Psoas muscle (tissue), 8 donors: ENCODE results near the gene PAF1. TPM values are rescaled to one million over a fixed set of nuclear protein-coding genes. Genes with fewer than 3 reads are reported as not detected.

ENCODE experiments used
- ATAC-seq, 4 donors: fragments of 200-7000 bp; cut with Tn5 transposase; one replicate each; pipeline ENCODE4 v1.9.1; 2020; ENCODE audit warnings: moderate library complexity in 3 of 4, mild to moderate bottlenecking in 2 of 4
- DNase-seq, 2 donors: peaks; one replicate each; pipeline ENCODE4 v3.0.0-alpha.2; 2020
- H3K27ac ChIP-seq: fragments of 200-600 bp; one replicate; pipeline ENCODE4 v1.8.0; 2022
- H3K27me3 ChIP-seq, 3 donors: fragments of 200-600 bp in 1 of 3; one replicate each; pipeline versions ENCODE4 v1.6.1 to v1.8.0; 2013 to 2022; ENCODE audit warnings: low read length in 2 of 3, mild to moderate bottlenecking in 2 of 3, moderate library complexity in 1 of 3; ENCODE audit not compliant: insufficient read depth in 3 of 3
- H3K36me3 ChIP-seq, 2 donors: fragments of 200-600 bp in 1 of 2; one replicate each; pipeline versions ENCODE4 v1.6.1 to v1.8.0; 2013 to 2022; ENCODE audit warnings: low read depth in 1 of 2, mild to moderate bottlenecking in 1 of 2, moderate library complexity in 1 of 2; ENCODE audit not compliant: insufficient read depth in 1 of 2
- H3K4me1 ChIP-seq: fragments of 200-600 bp; one replicate; pipeline ENCODE4 v1.8.0; 2022
- H3K4me3 ChIP-seq: fragments of 200-600 bp; one replicate; pipeline ENCODE4 v1.8.0; 2022; ENCODE audit warnings: mild to moderate bottlenecking
- H3K9me3 ChIP-seq: fragments of 200-600 bp; one replicate; pipeline ENCODE4 v1.8.0; 2022
- CTCF ChIP-seq: fragments of 200-600 bp; IDR thresholded peaks from one replicate; pipeline ENCODE4 v1.8.0; 2022; ENCODE audit warnings: antibody characterized with exemption
- WGBS, 3 donors: extraction: QIAGEN DNeasy Blood & Tissue Kit; methylation state at CpG; one replicate each; pipeline versions ENCODE4 v1.1.6 to v1.1.7; 2013; 5-methylcytosine and 5-hydroxymethylcytosine counted together
- intact Hi-C, 2 donors: fragments of 100-400 bp; cut with DNase I; formaldehyde crosslinking; loops; one replicate each; pipeline versions ENCODE4 v1.11.0 to v1.14.2; 2022
- polyA plus RNA-seq, 3 donors: library from polyadenylated mRNA; stranded (reverse); fragments of 200-250 nt; gene quantifications; one replicate each; pipeline ENCODE4 v1.2.3, GENCODE V29; 2013
- total RNA-seq, 4 donors: library from RNA; stranded (reverse); fragmentation: NEBNext Ultra II Directional in 2 of 4; extraction: Animal tissue kit (Norgen Biotek cat#: 25700) in 2 of 4; gene quantifications; one replicate each; pipeline versions ENCODE4 v1.2.1 to v1.2.4, GENCODE V29; 2021 to 2023
- donor health status: healthy with polysubstance abuse.
- donor health status: DM: no; HTN: no; CAD: no; lungs with moderate emphysema.
- donor health status: Bipolar disorder and iron deficiency.
- donor health status: healthy.
- donor health status: DM: yes; HTN: yes; CAD: no.
- donor health status: DM: no; HTN: no; CAD: no.
- donor health status: DM: no; HTN: no; CAD: no.
- donor health status: DM: yes; HTN: yes; CAD: no.

PAF1 gene
- total and polyA plus RNA-seq, 7 donors, result 33.7 to 58.0 (median 35.1) TPM

- WGBS, 3 donors, result 67 to 75% (median 67%) methylated on average over 13 of the region's 13 CpGs
- Histone ChIP-seq H3K27me3 (no peaks in the 10 kb centered on the region), H3K27ac (peak overlapping the region; percentile 89), H3K36me3 (peaks cover 0 to 70% of the 10 kb centered on the region in 2 donors), H3K4me3 (peak overlapping the region; percentile 77), H3K9me3 (no peaks in the 10 kb centered on the region), H3K4me1 (peaks cover 18% of the 10 kb centered on the region)
- intact Hi-C loops, result loop anchor here (2.0 to 5.0 kb wide), 2 partner anchors 45 to 48 kb away; partner anchors contain the start of genes RPS16 (in 1 of the 2) and SAMD4B (in 1 of the 2)
- TF ChIP-seq CTCF, result no peak
- DNase-seq (peak in 1 of 2 donors; percentile 51), ATAC-seq (no peak)
Measured at GRCh38 chr19:39389631-39390414, 1.1 kb downstream of the PAF1 start.

- Histone ChIP-seq H3K4me3 (no peak overlapping the region), H3K4me1 (peaks cover 18% of the 10 kb centered on the region), H3K9me3 (no peaks in the 10 kb centered on the region), H3K36me3 (peaks cover 0 to 70% of the 10 kb centered on the region in 2 donors), H3K27ac (no peak overlapping the region), H3K27me3 (no peaks in the 10 kb centered on the region)
- peak in 1 of 2 donors; percentile 8 for DNase-seq
- no peak for TF ChIP-seq CTCF
- 77 to 91% (median 77%) methylated on average over 5 of the region's 5 CpGs for WGBS, 3 donors
- intact Hi-C loops, result no loop called here
- no peak for ATAC-seq
Measured at GRCh38 chr19:39388657-39389056, 2.2 kb downstream of the PAF1 start.

GRCh38 chr19:39386557-39386956 is 4.3 kb downstream of the PAF1 start:
- intact Hi-C loops, result no loop called here

GRCh38 chr19:39385629-39386411 is 5.1 kb downstream of the PAF1 start:
- Histone ChIP-seq H3K4me3 (no peak overlapping the region), H3K27ac (no peak overlapping the region), H3K36me3 (peaks cover 9 to 92% of the 10 kb centered on the region in 2 donors), H3K9me3 (no peaks in the 10 kb centered on the region), H3K4me1 (peaks cover 5% of the 10 kb centered on the region), H3K27me3 (no peaks in the 10 kb centered on the region)
- TF ChIP-seq CTCF, result no peak
- DNase-seq (no peak), ATAC-seq (no peak)
- intact Hi-C loops, result no loop called here
- 68 to 82% (median 72%) methylated on average over 20 of the region's 20 CpGs for WGBS, 3 donors

More at GRCh38 chr19:39386557-39386956, 4.3 kb downstream of the PAF1 start:
- no peaks in the 10 kb centered on the region for H3K27me3 ChIP-seq
- ATAC-seq, result no peak
- H3K9me3 ChIP-seq, result no peaks in the 10 kb centered on the region
- TF ChIP-seq CTCF, result no peak
- no peak overlapping the region for H3K27ac ChIP-seq
- WGBS, 3 donors, result 82 to 86% (median 85%) methylated on average over 7 of the region's 7 CpGs
- H3K4me1 ChIP-seq, result peaks cover 7% of the 10 kb centered on the region
- DNase-seq, result no peak
- H3K36me3 ChIP-seq, result peaks cover 3 to 85% of the 10 kb centered on the region in 2 donors
- no peak overlapping the region for H3K4me3 ChIP-seq
